HUDEP-2 (cell line): ENCODE data around the gene MYO5A.
"Not testable (repeated sequence)": the region's sequence is repeated elsewhere in the genome, so short reads cannot be mapped to it uniquely, and the experiment has no call there.

Source experiments
- DNase-seq, 76 experiments: peaks; one replicate each; lab custom pipeline; 2025; ENCODE audit not compliant: unreplicated experiment in 76 of 76; lab: John Stamatoyannopoulos, UW

MYO5A gene

GRCh38 chr15:52424856-52425431 is 103.7 kb downstream of the MYO5A start:
- no peak for DNase-seq

- no peak for DNase-seq
Observed at GRCh38 chr15:52423852-52424251, 104.8 kb downstream of the MYO5A start.

- no peak for DNase-seq
Observed at GRCh38 chr15:52422001-52422400, 106.7 kb downstream of the MYO5A start.

- DNase-seq = no peak
Observed at GRCh38 chr15:52421029-52421428, 107.7 kb downstream of the MYO5A start.

GRCh38 chr15:52419494-52419893 is 109.2 kb downstream of the MYO5A start:
- no peak for DNase-seq

GRCh38 chr15:52417957-52418356 is 110.7 kb downstream of the MYO5A start:
- DNase-seq = no peak

GRCh38 chr15:52417521-52417920 is 111.2 kb downstream of the MYO5A start:
- DNase-seq = no peak

GRCh38 chr15:52416566-52416965 is 112.1 kb downstream of the MYO5A start:
- not testable (repeated sequence) for DNase-seq

GRCh38 chr15:52415628-52416027 is 113.1 kb downstream of the MYO5A start:
- DNase-seq = no peak

- DNase-seq = no peak
Observed at GRCh38 chr15:52414936-52415335, 113.7 kb downstream of the MYO5A start.

- DNase-seq = no peak
Observed at GRCh38 chr15:52408823-52409222, 119.9 kb downstream of the MYO5A start.

- no peak for DNase-seq
Observed at GRCh38 chr15:52407374-52407773, 121.3 kb downstream of the MYO5A start.

- no peak for DNase-seq
Observed at GRCh38 chr15:52406601-52407000, 122.1 kb downstream of the MYO5A start.

- DNase-seq = no peak
Observed at GRCh38 chr15:52405856-52406255, 122.8 kb downstream of the MYO5A start.

GRCh38 chr15:52397118-52397517 is 131.6 kb downstream of the MYO5A start:
- DNase-seq = no peak

GRCh38 chr15:52394118-52394517 is 134.6 kb downstream of the MYO5A start:
- DNase-seq = no peak

GRCh38 chr15:52392008-52392687 is 136.5 kb downstream of the MYO5A start:
- DNase-seq = no peak

- no peak for DNase-seq
Observed at GRCh38 chr15:52391069-52391468, 137.6 kb downstream of the MYO5A start.

GRCh38 chr15:52385670-52386069 is 143.0 kb downstream of the MYO5A start:
- DNase-seq = no peak

- DNase-seq = no peak
Observed at GRCh38 chr15:52383100-52383588, 145.5 kb downstream of the MYO5A start.

GRCh38 chr15:52382647-52383046 is 146.0 kb downstream of the MYO5A start:
- DNase-seq = no peak

GRCh38 chr15:52379395-52380106 is 149.1 kb downstream of the MYO5A start:
- DNase-seq = no peak
